ENCODE measurements around the gene CTSE. TPM values are rescaled to one million over a fixed set of nuclear protein-coding genes. Genes with fewer than 3 reads are reported as not detected.
A peak's percentile ranks its signal among the peaks of the same experiment; 100 is the strongest.

CTSE gene
- total and polyA plus RNA-seq, 2 of the 13 experiments (the other 11 are each of a cell fraction or from before 2014, with no cell fraction given): 0.50 to 0.69 TPM

- TF ChIP-seq ZNF367 (CRISPR knock-in tag; IDR thresholded peaks at IDR 0.05; ENCODE audit: borderline replicate concordance) (no peak), MNT (IDR thresholded peaks at IDR 0.05) (peak; percentile 20; the same call in 1 of the 2 replicates), GATAD2A (CRISPR knock-in tag; IDR thresholded peaks at IDR 0.05) (peak; percentile 42; the same call in 1 of the 2 replicates), ZNF331 (CRISPR knock-in tag; IDR thresholded peaks at IDR 0.05) (peak; percentile 48; the same call in 1 of the 2 replicates), BCL3 (CRISPR knock-in tag; IDR thresholded peaks at IDR 0.05) (no peak), SMAD3 (CRISPR knock-in tag; IDR thresholded peaks at IDR 0.05) (no peak), HNF4A (CRISPR knock-in tag; IDR thresholded peaks at IDR 0.05) (peak; percentile 46; the same call in 1 of the 2 replicates), ZNF207 (IDR thresholded peaks at IDR 0.05; ENCODE audit: borderline replicate concordance) (no peak), NFE2L1 (CRISPR knock-in tag; IDR thresholded peaks at IDR 0.05; ENCODE audit: borderline replicate concordance) (no peak), ARNT (IDR thresholded peaks at IDR 0.05) (no peak), SIX4 (CRISPR knock-in tag; IDR thresholded peaks at IDR 0.05) (no peak), ZNF775 (CRISPR knock-in tag; IDR thresholded peaks at IDR 0.05; ENCODE audit: borderline replicate concordance) (no peak), NONO (IDR thresholded peaks at IDR 0.05) (no peak), NONO (CRISPR knock-in tag; conservative IDR thresholded peaks at IDR 0.05) (no peak), SALL2 (CRISPR knock-in tag; IDR thresholded peaks at IDR 0.05) (no peak), ZNF350 (CRISPR knock-in tag; IDR thresholded peaks at IDR 0.05; ENCODE audit: borderline replicate concordance, low read depth) (peak; percentile 21; the same call in 1 of the 2 replicates), ZNF746 (CRISPR knock-in tag; IDR thresholded peaks at IDR 0.05) (no peak), SMARCC2 (IDR thresholded peaks at IDR 0.05) (no peak), BHLHE40 (IDR thresholded peaks at IDR 0.05; ENCODE audit: low read length) (peak; percentile 90), ZBTB34 (CRISPR knock-in tag; IDR thresholded peaks at IDR 0.05) (no peak), ZNF777 (CRISPR knock-in tag; IDR thresholded peaks at IDR 0.05) (no peak), TFE3 (CRISPR knock-in tag; IDR thresholded peaks at IDR 0.05) (peak; percentile 59), FOXA3 (CRISPR knock-in tag; IDR thresholded peaks at IDR 0.05) (0 out of 2 replicates have a peak, but pooled peaks have one; percentile 14), FOXP1 (IDR thresholded peaks at IDR 0.05) (no peak), FOXP1 (CRISPR knock-in tag; IDR thresholded peaks at IDR 0.05) (0 out of 2 replicates have a peak, but pooled peaks have one; percentile 13), POLR2A (IDR thresholded peaks at IDR 0.05; ENCODE audit: insufficient read depth in 1 of 2, low read depth in 2 of 2, low read length in 2 of 2) (no peak)
These were observed 46.8 kb downstream of the CTSE start (continued) for GRCh38 chr1:205976708-205977401.

Measured in HepG2 (cell line).